ENCODE measurements around the gene MPC1. TPM values are rescaled to one million over a fixed set of nuclear protein-coding genes. Genes with fewer than 3 reads are reported as not detected.
"Not testable (repeated sequence)": the region's sequence is repeated elsewhere in the genome, so short reads cannot be mapped to it uniquely, and the experiment has no call there.

MPC1 gene
- total and polyA plus RNA-seq, 2 donors (not counting 3 experiments of a cell fraction or from before 2014, with no cell fraction given): 15.5 to 17.5 TPM

DNA sequence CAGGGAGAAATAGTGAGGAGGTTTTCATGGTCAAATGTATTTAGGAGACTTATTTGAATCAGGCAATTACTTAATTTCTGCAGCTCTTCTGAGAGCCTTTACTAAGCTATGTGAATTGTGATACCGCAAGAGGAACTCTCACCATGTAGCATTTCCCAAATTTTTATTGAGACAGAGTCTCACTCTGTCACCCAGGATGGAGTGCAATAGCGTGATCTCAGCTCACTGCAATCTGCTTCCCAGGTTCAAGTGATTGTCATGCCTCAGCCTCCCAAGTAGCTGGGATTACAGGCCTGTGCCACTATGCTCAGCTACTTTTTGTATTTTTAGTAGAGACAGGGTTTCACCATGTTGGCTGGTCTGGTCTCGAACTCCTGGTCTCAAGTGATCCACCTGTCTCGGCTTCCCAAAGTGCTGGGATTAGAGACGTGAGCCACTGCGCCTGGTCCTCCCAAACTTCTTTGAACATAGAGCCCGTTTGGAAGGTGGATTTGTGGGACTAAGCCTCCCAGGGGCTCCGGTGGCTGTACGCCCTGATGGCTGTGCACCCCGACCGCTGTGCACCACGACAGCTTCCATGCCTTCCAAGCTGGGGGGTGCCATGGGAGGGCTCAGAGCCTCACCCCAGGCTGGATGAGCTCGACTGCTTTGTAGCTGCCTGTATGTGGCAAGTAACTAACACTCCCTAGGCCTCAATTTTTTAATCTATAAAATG, 5.7 kb upstream of the MPC1 start:
- no peak for DNase-seq (ENCODE audit: low read depth, low spot score)
- Histone ChIP-seq H2AFZ (ENCODE audit: low read depth, low read length) (no peak overlapping the region), H3K4me1 (ENCODE audit: control insufficient read depth, extremely low read depth, insufficient read depth, low read length) (no peaks in the 10 kb centered on the region), H3K4me3 (replicated peaks in 1 of 3; ENCODE audit: insufficient read depth in 1 of 3, low read depth in 1 of 3, low read length in 3 of 3) (no peak overlapping the region), H3K9ac (replicated peaks; ENCODE audit: extremely low read depth, insufficient read depth, low read length) (no peak overlapping the region), H3K27me3 (ENCODE audit: control insufficient read depth in 2 of 2, insufficient read depth in 2 of 2, low read length in 2 of 2) (peaks cover 3 to 4% of the 10 kb centered on the region in 2 experiments), H4K20me1 (replicated peaks; ENCODE audit: control insufficient read depth, extremely low read depth, insufficient read depth, low read length) (no peaks in the 10 kb centered on the region), H3K36me3 (ENCODE audit: control insufficient read depth in 2 of 2, extremely low read depth in 1 of 2, insufficient read depth in 2 of 2, low read length in 2 of 2) (no peaks in the 10 kb centered on the region), H3K4me2 (ENCODE audit: insufficient read depth, low read length) (no peak overlapping the region), H3K27ac (ENCODE audit: insufficient read depth, low read depth, low read length) (no peak overlapping the region), H3K9me3 (replicated peaks; ENCODE audit: control insufficient read depth, insufficient read depth, low read length) (no peaks in the 10 kb centered on the region), H3K9me1 (replicated peaks; ENCODE audit: control insufficient read depth, extremely low read depth, insufficient read depth, low read length) (no peaks in the 10 kb centered on the region), H3K79me2 (ENCODE audit: control insufficient read depth, insufficient read depth, low read length) (no peaks in the 10 kb centered on the region)
- CTCF ChIA-PET: interaction anchor here (2.0 to 3.3 kb wide), 3 partner anchors 12 to 113 kb away, joined by 8 to 17 read pairs (median 13); no protein-coding TSS in a partner anchor
- POLR2A ChIA-PET: no interaction called here
- dilution Hi-C loops (cut with MboI; ENCODE audit: extremely low pct_ligation_motif_present, low sequenced_read_pairs): no loop called here
- no peak for FAIRE-seq
- intact Hi-C loops (cut with micrococcal nuclease): no loop called here
- BruUV-seq (replicated peaks): no TSS peak
- no peak for TF ChIP-seq FOS (IDR thresholded peaks at IDR 0.05; ENCODE audit: borderline replicate concordance, insufficient read depth, low read length)

DNA sequence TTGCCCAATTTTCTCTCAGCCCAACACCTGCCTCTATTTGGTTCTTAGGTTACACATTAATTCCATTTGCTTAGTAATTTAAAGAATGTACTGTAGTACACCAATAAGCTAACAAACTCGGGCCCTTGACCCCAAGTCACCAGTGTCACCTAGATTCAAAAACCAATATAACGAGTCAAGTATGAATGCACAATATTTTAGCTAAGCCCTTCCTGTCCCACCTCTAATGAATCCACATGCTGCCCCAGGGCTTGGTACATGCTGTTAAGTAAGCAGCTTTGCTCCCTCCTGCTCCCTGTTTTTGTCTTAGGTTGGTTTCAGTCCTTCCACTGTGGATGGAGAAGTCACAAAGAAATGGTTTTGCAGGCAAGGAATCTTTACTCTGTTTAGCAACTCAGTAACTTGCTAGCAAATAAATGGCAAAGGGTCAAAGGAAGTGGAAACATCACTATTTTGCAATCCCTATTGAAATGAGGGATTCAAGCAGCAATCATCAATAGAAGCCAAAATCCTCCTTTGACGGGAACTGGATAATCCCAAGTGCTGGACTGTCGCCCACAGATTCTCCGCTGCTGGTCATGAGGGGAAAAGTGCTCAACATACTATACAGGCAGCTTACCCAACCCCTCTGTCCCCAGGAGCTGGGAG, 5.0 kb upstream of the MPC1 start:
- POLR2A ChIA-PET: no interaction called here
- no peak overlapping the region for H2AFZ ChIP-seq (ENCODE audit: low read depth, low read length)
- dilution Hi-C loops (cut with MboI; ENCODE audit: extremely low pct_ligation_motif_present, low sequenced_read_pairs): no loop called here
- no peaks in the 10 kb centered on the region for H3K36me3 ChIP-seq (ENCODE audit: control insufficient read depth in 2 of 2, extremely low read depth in 1 of 2, insufficient read depth in 2 of 2, low read length in 2 of 2)
- no peaks in the 10 kb centered on the region for H3K9me1 ChIP-seq (replicated peaks; ENCODE audit: control insufficient read depth, extremely low read depth, insufficient read depth, low read length)
- FAIRE-seq: no peak
- H3K9me3 ChIP-seq (replicated peaks; ENCODE audit: control insufficient read depth, insufficient read depth, low read length): no peaks in the 10 kb centered on the region
- H3K27me3 ChIP-seq (ENCODE audit: control insufficient read depth in 2 of 2, insufficient read depth in 2 of 2, low read length in 2 of 2): peaks cover 3 to 4% of the 10 kb centered on the region in 2 experiments
- no peak overlapping the region for H3K4me2 ChIP-seq (ENCODE audit: insufficient read depth, low read length)
- intact Hi-C loops (cut with micrococcal nuclease): no loop called here
- H3K9ac ChIP-seq (replicated peaks; ENCODE audit: extremely low read depth, insufficient read depth, low read length): no peak overlapping the region
- H3K79me2 ChIP-seq (ENCODE audit: control insufficient read depth, insufficient read depth, low read length): no peaks in the 10 kb centered on the region
- H3K4me1 ChIP-seq (ENCODE audit: control insufficient read depth, extremely low read depth, insufficient read depth, low read length): no peaks in the 10 kb centered on the region
- H3K27ac ChIP-seq (ENCODE audit: insufficient read depth, low read depth, low read length): no peak overlapping the region
- DNase-seq (ENCODE audit: low read depth, low spot score): no peak
- H3K4me3 ChIP-seq (replicated peaks in 1 of 3; ENCODE audit: insufficient read depth in 1 of 3, low read depth in 1 of 3, low read length in 3 of 3): no peak overlapping the region
- no peak for TF ChIP-seq MYC (IDR thresholded peaks at IDR 0.05; ENCODE audit: low read depth, low read length)
- no TSS peak for BruUV-seq (replicated peaks)
- CTCF ChIA-PET: interaction anchor here (2.0 to 3.3 kb wide), 3 partner anchors 13 to 112 kb away, joined by 8 to 17 read pairs (median 13); no protein-coding TSS in a partner anchor
- no peaks in the 10 kb centered on the region for H4K20me1 ChIP-seq (replicated peaks; ENCODE audit: control insufficient read depth, extremely low read depth, insufficient read depth, low read length)

DNA sequence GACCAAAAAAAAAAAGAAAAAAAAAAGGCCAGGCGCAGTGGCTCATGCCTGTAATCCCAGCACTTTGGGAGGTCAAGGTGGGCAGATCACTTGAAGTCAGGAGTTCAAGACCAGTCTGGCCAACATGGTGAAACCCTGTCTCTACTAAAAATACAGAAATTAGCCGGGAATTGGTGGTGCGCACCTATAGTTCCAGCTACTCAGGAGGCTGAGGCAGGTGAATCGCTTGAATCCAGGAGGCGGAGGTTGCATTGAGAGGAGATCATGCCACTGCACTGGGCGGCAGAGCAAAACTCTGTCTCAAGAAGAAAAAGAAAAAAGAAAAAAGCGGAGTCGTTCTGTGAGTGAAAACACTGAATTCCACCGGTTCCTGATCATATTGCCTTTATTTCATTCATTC, 4.4 kb upstream of the MPC1 start:
- BruUV-seq (replicated peaks); dilution Hi-C loops (cut with MboI; ENCODE audit: extremely low pct_ligation_motif_present, low sequenced_read_pairs); intact Hi-C loops (cut with micrococcal nuclease); H3K27me3 ChIP-seq (ENCODE audit: control insufficient read depth in 2 of 2, insufficient read depth in 2 of 2, low read length in 2 of 2); FAIRE-seq; H3K9ac ChIP-seq (replicated peaks; ENCODE audit: extremely low read depth, insufficient read depth, low read length); H3K27ac ChIP-seq (ENCODE audit: insufficient read depth, low read depth, low read length); POLR2A ChIA-PET; H3K36me3 ChIP-seq (ENCODE audit: control insufficient read depth in 2 of 2, extremely low read depth in 1 of 2, insufficient read depth in 2 of 2, low read length in 2 of 2); H3K4me1 ChIP-seq (ENCODE audit: control insufficient read depth, extremely low read depth, insufficient read depth, low read length); H3K79me2 ChIP-seq (ENCODE audit: control insufficient read depth, insufficient read depth, low read length); DNase-seq (ENCODE audit: low read depth, low spot score); H3K9me1 ChIP-seq (replicated peaks; ENCODE audit: control insufficient read depth, extremely low read depth, insufficient read depth, low read length); H3K4me2 ChIP-seq (ENCODE audit: insufficient read depth, low read length); H3K9me3 ChIP-seq (replicated peaks; ENCODE audit: control insufficient read depth, insufficient read depth, low read length); H2AFZ ChIP-seq (ENCODE audit: low read depth, low read length); H4K20me1 ChIP-seq (replicated peaks; ENCODE audit: control insufficient read depth, extremely low read depth, insufficient read depth, low read length); H3K4me3 ChIP-seq (replicated peaks in 1 of 3; ENCODE audit: insufficient read depth in 1 of 3, low read depth in 1 of 3, low read length in 3 of 3): not testable (repeated sequence)
- CTCF ChIA-PET: interaction anchor here (2.0 to 3.3 kb wide), 3 partner anchors 13 to 111 kb away, joined by 8 to 17 read pairs (median 13); no protein-coding TSS in a partner anchor
